ENCODE results near the gene GPRIN3. TPM values are rescaled to one million over a fixed set of nuclear protein-coding genes. Genes with fewer than 3 reads are reported as not detected.
"Not testable (repeated sequence)": the region's sequence is repeated elsewhere in the genome, so short reads cannot be mapped to it uniquely, and the experiment has no call there.

GPRIN3 gene
- total RNA-seq, 2 donors from 2014 or later = 5.2 to 7.8 TPM

- H3K4me1 ChIP-seq = peaks cover 0 to under 1% of the 10 kb centered on the region in 2 donors
These were observed 3.8 kb upstream of the GPRIN3 start for GRCh38 chr4:89311433-89311832.

GRCh38 chr4:89309154-89309553 is 1.6 kb upstream of the GPRIN3 start:
- H3K27me3 ChIP-seq; H3K4me1 ChIP-seq; DNase-seq (ENCODE audit: low spot score): not testable (repeated sequence)

More at GRCh38 chr4:89311433-89311832, 3.8 kb upstream of the GPRIN3 start:
- H3K27me3 ChIP-seq = no peaks in the 10 kb centered on the region
- H3K4me3 ChIP-seq = no peak overlapping the region
- H3K36me3 ChIP-seq = no peaks in the 10 kb centered on the region
- no peaks in the 10 kb centered on the region for H3K9me3 ChIP-seq
- DNase-seq (ENCODE audit: low spot score) = no peak
- TF ChIP-seq CTCF (IDR thresholded peaks at IDR 0.05) = no peak
- H3K27ac ChIP-seq = no peak overlapping the region

DNA sequence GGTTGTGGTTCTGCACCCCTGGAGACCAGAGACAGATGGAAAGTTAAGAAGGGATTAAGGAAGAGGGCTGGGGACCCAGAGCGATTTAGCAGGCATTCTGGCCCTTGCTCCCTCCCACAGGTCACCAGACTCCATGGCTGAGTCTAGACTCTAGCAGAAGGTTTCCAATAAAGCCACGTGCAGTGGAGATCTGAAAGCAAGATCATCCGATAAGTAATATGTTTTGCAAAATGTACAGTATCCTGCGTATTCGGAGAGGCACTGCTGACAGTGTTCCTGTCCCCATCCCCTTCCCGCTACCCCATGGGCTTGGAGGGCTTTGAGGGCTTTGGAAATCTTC is 531 bp upstream of the GPRIN3 start:
- no peaks in the 10 kb centered on the region for H3K36me3 ChIP-seq
- no peaks in the 10 kb centered on the region for H3K9me3 ChIP-seq
- no peak for TF ChIP-seq CTCF (IDR thresholded peaks at IDR 0.05)
- H3K27ac ChIP-seq = peak overlapping the region; percentile 79 to 86
- H3K4me3 ChIP-seq = peak overlapping the region; percentile 59 to 74
- peaks cover 0 to 9% of the 10 kb centered on the region in 2 donors for H3K4me1 ChIP-seq
- no peaks in the 10 kb centered on the region for H3K27me3 ChIP-seq
- DNase-seq (ENCODE audit: low spot score) = no peak

More at GRCh38 chr4:89309154-89309553, 1.6 kb upstream of the GPRIN3 start:
- not testable (repeated sequence) for H3K27ac ChIP-seq, H3K4me3 ChIP-seq, H3K9me3 ChIP-seq, H3K36me3 ChIP-seq

- peak overlapping the region; percentile 79 to 86 for H3K27ac ChIP-seq
- no peak for TF ChIP-seq CTCF (IDR thresholded peaks at IDR 0.05)
- no peak for DNase-seq (ENCODE audit: low spot score)
- no peaks in the 10 kb centered on the region for H3K36me3 ChIP-seq
- peaks cover 0 to 16% of the 10 kb centered on the region in 2 donors for H3K4me1 ChIP-seq
- no peaks in the 10 kb centered on the region for H3K27me3 ChIP-seq
- peak overlapping the region; percentile 59 to 74 for H3K4me3 ChIP-seq
- H3K9me3 ChIP-seq = no peaks in the 10 kb centered on the region
These were observed 488 bp downstream of the GPRIN3 start for GRCh38 chr4:89307178-89307445.

DNA sequence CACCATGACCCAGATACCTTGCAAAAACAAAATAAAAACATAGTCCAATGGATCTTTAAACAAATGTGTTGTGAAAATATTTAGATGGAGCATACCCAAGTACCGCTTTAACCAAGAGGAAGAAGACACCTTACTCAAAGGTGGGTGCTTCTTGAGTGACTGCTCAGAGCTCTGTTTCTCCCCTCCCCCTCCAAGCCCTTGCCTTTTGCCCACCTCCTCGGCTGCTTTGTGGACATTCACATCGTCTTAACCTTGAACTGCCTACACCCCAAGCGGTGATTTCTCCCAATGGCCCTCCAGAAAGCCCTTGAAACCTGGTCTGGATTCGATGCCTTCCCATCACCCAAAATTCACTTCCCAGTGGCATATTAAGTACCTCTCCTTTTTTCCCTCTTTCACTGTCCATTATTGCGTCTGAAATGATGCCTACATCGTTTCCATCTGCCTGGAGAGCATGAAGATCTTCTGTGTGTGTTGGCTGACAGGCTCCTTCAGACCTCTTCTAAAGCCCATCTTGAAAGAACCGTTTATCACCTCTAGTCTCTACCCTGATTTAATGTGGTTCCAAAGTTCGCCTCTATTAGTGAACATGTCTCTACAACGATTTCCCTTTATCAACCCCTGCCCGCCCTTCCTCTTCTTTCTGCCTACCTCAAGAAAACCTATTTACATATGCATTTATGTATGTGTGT is 968 bp downstream of the GPRIN3 start:
- no peaks in the 10 kb centered on the region for H3K36me3 ChIP-seq
- H3K4me3 ChIP-seq = peak overlapping the region; percentile 59 to 74
- no peaks in the 10 kb centered on the region for H3K27me3 ChIP-seq
- H3K4me1 ChIP-seq = peaks cover 0 to 21% of the 10 kb centered on the region in 2 donors
- no peak for TF ChIP-seq CTCF (IDR thresholded peaks at IDR 0.05)
- no peaks in the 10 kb centered on the region for H3K9me3 ChIP-seq
- peak overlapping the region; percentile 79 to 86 for H3K27ac ChIP-seq
- no peak for DNase-seq (ENCODE audit: low spot score)

- H3K4me1 ChIP-seq = peaks cover 0 to 28% of the 10 kb centered on the region in 2 donors
- H3K9me3 ChIP-seq = no peaks in the 10 kb centered on the region
- no peak for DNase-seq (ENCODE audit: low spot score)
- no peaks in the 10 kb centered on the region for H3K36me3 ChIP-seq
- TF ChIP-seq CTCF (IDR thresholded peaks at IDR 0.05) = no peak
- H3K27ac ChIP-seq = peak overlapping the region; percentile 79 to 86
- H3K4me3 ChIP-seq = peak overlapping the region; percentile 59 to 74
- H3K27me3 ChIP-seq = no peaks in the 10 kb centered on the region
These were observed 1.7 kb downstream of the GPRIN3 start for GRCh38 chr4:89305712-89306437.

Data from right atrium auricular region (tissue), 2 donors.